Vagina (tissue), 2 donors: ENCODE measurements around the gene MGST3.
"Not testable (repeated sequence)": the region's sequence is repeated elsewhere in the genome, so short reads cannot be mapped to it uniquely, and the experiment has no call there.

Source experiments
- POLR2A ChIP-seq, 2 donors: fragments of 450-650 bp; IDR thresholded peaks; one replicate each; pipeline ENCODE4 v1.6.1; 2017; ENCODE audit warnings: antibody characterized with exemption in 2 of 2, mild to moderate bottlenecking in 2 of 2, moderate library complexity in 2 of 2
- TF ChIP-seq, protein P1 (sequence below), 3 experiments: fragments of 450-650 bp in 2 of 3; fragments of 200-600 bp in 1 of 3; sonication (generic) in 1 of 3; IDR thresholded peaks; one replicate each; pipeline ENCODE4 v1.5.1; 2017 to 2019; ENCODE audit warnings: antibody characterized with exemption in 3 of 3, mild to moderate bottlenecking in 2 of 3, moderate library complexity in 2 of 3

DNA sequence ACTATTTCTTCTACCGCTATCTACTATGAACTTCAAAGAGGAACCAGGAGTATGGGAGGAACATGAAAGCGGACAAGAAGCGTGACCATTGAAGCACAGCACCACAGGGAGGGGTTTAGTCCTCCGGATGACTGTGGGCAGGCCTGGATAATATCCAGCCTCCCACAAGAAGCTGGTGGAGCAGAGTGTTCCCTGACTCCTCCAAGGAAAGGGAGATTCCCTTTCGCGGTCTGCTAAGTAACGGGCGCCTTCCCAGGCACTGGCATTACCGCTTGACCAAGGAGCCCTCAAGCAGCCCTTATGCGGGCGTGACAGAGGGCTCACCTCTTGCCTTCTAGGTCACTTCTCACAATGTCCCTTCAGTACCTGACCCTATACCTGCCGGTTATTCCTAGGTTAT lies 24.4 kb upstream of the MGST3 start:
- TF ChIP-seq, protein P1, sequence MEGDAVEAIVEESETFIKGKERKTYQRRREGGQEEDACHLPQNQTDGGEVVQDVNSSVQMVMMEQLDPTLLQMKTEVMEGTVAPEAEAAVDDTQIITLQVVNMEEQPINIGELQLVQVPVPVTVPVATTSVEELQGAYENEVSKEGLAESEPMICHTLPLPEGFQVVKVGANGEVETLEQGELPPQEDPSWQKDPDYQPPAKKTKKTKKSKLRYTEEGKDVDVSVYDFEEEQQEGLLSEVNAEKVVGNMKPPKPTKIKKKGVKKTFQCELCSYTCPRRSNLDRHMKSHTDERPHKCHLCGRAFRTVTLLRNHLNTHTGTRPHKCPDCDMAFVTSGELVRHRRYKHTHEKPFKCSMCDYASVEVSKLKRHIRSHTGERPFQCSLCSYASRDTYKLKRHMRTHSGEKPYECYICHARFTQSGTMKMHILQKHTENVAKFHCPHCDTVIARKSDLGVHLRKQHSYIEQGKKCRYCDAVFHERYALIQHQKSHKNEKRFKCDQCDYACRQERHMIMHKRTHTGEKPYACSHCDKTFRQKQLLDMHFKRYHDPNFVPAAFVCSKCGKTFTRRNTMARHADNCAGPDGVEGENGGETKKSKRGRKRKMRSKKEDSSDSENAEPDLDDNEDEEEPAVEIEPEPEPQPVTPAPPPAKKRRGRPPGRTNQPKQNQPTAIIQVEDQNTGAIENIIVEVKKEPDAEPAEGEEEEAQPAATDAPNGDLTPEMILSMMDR (IDR thresholded peaks at IDR 0.05), result not testable (repeated sequence)
- TF ChIP-seq POLR2A (IDR thresholded peaks at IDR 0.05), result not testable (repeated sequence)
